Astrocyte of the spinal cord (primary cell): ENCODE data around the gene DIABLO.
A peak's percentile ranks its signal among the peaks of the same experiment; 100 is the strongest.
"Not testable (repeated sequence)": the region's sequence is repeated elsewhere in the genome, so short reads cannot be mapped to it uniquely, and the experiment has no call there.

Experiments used
- DNase-seq: peaks from one replicate; pipeline ENCODE4 v3.0.0; 2011; ENCODE audit warnings: low read depth, low spot score
- H3K4me3 ChIP-seq: 2 replicates; pipeline ENCODE4 v1.5.1; 2011; ENCODE audit warnings: low read depth, mild to moderate bottlenecking, low read length, moderate library complexity
- in situ Hi-C: cut with HindIII; loops from 2 replicates; pipeline ENCODE4 v1.10.0; 2017; ENCODE audit warnings: low sequenced_read_pairs
- TF ChIP-seq, protein P1 (sequence below): IDR thresholded peaks from 2 replicates; pipeline ENCODE4 v1.5.1; 2012; ENCODE audit warnings: low read depth, mild to moderate bottlenecking, low read length, inconsistent platforms

Gene DIABLO

DNA sequence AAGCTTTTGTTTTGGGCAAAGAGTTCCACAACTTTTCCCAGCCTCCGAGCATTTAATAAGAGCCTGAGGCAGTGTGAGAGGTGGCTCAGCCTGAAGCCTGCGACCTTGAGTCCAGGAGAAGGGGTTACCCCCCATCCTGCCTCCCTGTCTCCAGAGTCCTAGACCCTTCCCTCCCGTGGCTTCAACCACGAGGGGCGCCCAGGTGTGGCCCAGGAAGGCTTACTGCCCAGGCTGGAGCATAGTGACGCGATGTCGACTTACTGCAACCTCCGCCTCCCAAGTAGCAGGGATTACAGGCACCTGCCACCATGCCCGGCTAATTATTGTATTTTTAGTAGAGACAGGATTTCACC lies 42.3 kb downstream of the DIABLO start:
- peak overlapping the region; percentile 38 for H3K4me3 ChIP-seq
- in situ Hi-C loops = no loop called here
- TF ChIP-seq, protein P1, sequence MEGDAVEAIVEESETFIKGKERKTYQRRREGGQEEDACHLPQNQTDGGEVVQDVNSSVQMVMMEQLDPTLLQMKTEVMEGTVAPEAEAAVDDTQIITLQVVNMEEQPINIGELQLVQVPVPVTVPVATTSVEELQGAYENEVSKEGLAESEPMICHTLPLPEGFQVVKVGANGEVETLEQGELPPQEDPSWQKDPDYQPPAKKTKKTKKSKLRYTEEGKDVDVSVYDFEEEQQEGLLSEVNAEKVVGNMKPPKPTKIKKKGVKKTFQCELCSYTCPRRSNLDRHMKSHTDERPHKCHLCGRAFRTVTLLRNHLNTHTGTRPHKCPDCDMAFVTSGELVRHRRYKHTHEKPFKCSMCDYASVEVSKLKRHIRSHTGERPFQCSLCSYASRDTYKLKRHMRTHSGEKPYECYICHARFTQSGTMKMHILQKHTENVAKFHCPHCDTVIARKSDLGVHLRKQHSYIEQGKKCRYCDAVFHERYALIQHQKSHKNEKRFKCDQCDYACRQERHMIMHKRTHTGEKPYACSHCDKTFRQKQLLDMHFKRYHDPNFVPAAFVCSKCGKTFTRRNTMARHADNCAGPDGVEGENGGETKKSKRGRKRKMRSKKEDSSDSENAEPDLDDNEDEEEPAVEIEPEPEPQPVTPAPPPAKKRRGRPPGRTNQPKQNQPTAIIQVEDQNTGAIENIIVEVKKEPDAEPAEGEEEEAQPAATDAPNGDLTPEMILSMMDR = no peak
- DNase-seq = no peak

GRCh38 chr12:122182887-122183587 lies 42.8 kb downstream of the DIABLO start, which contains the start of gene LRRC43:
TSS of gene LRRC43 (plus strand) at chr12:122183123. CDS start at chr12:122183145, 22 bp downstream.
- peak within 1 kb of the TSS; percentile 38 for H3K4me3 ChIP-seq
- TF ChIP-seq, protein P1 = no peak
- in situ Hi-C loops = no loop called here
- DNase-seq = peak; percentile 9

- in situ Hi-C loops, H3K4me3 ChIP-seq, DNase-seq: not testable (repeated sequence)
Measured at GRCh38 chr12:122176473-122176872, 49.4 kb downstream of the DIABLO start.

- in situ Hi-C loops = no loop called here
- no peak within 1 kb of the TSS for H3K4me3 ChIP-seq
- no peak for DNase-seq
- TF ChIP-seq, protein P1 = no peak
Measured at GRCh38 chr12:122174155-122174845, 51.6 kb downstream of the DIABLO start, which contains the start of gene IL31. TSS of gene IL31 (minus strand) at chr12:122174221. CDS start at chr12:122174172, 49 bp downstream.

- H3K4me3 ChIP-seq = no peak overlapping the region
- no peak for DNase-seq
- in situ Hi-C loops = no loop called here
- TF ChIP-seq, protein P1 = no peak
Measured at GRCh38 chr12:122172262-122172939, 53.5 kb downstream of the DIABLO start.

- no peak overlapping the region for H3K4me3 ChIP-seq
- no peak for DNase-seq
- in situ Hi-C loops = no loop called here
- TF ChIP-seq, protein P1 = no peak
Measured at GRCh38 chr12:122171399-122171798, 54.5 kb downstream of the DIABLO start.
